Right ventricle myocardium inferior (tissue), 1 donor: ENCODE results near the gene HMX3. TPM values are rescaled to one million over a fixed set of nuclear protein-coding genes. Genes with fewer than 3 reads are reported as not detected.

ENCODE experiments used
- ATAC-seq: fragments of 200-7000 bp; cut with Tn5 transposase; one replicate; pipeline ENCODE4 v1.9.1; 2020; ENCODE audit warnings: mild to moderate bottlenecking, moderate library complexity
- DNase-seq: peaks from one replicate; pipeline ENCODE4 v3.0.0; 2021; ENCODE audit errors: missing footprints
- intact Hi-C: fragments of 100-400 bp; cut with DNase I; formaldehyde crosslinking; loops from one replicate; pipeline ENCODE4 v1.11.0; 2022
- long read RNA-seq: library from polyadenylated mRNA; unstranded; transcript quantifications from one replicate; pipeline ENCODE4 v2.0.0, GENCODE V29; 2021
- total RNA-seq: library from RNA; stranded (reverse); fragmentation: NEBNext Ultra II Directional; extraction: Animal tissue kit (Norgen Biotek cat#: 25700); gene quantifications from one replicate; pipeline ENCODE4 v1.2.1, GENCODE V29; 2021
- donor health status: DM: no; HTN: yes; CAD: no; lungs with severe emphysema.

Gene HMX3
- not detected for total RNA-seq
- long read RNA-seq, result 0 reads

DNA sequence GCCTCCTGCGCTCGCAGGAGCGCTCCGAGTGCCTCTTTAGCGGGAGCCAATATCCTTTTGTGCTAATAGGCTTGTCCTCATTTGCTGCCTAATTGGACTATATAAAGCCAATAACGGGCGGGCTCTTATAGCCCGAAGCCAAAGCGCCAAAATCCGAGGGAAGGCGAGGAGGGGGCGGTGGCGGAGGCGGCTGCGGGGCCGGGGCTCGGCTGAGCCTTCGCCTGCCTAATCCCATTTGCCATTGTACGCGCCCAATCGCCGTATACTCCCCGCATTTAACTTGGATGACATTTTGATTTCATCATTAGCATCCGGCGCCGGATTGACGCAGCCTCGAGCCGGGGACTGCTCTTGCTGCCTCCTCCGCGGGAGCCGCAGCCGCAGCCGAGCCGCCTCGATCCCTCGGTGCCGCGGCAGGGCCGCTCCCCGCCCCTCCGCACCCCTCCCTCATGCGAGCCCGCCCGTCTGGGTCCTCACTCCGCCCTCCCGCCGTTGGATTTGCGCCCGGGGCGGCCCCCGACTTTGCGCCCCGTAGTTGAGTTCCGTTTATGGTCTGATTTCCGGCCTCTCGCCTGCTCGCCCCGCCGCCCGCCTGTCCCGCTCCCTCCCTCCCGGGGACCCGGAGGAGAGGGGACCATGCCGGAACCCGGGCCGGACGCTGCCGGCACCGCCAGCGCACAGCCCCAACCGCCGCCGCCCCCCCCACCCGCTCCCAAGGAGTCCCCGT, at the start of gene HMX3:
Gene HMX3, plus strand, starts transcription at position 556 of the 727 bp plus-strand sequence. Its CDS starts 81 bp downstream, at position 637.
- no peak for ATAC-seq
- intact Hi-C loops, result no loop called here
- DNase-seq, result no peak

DNA sequence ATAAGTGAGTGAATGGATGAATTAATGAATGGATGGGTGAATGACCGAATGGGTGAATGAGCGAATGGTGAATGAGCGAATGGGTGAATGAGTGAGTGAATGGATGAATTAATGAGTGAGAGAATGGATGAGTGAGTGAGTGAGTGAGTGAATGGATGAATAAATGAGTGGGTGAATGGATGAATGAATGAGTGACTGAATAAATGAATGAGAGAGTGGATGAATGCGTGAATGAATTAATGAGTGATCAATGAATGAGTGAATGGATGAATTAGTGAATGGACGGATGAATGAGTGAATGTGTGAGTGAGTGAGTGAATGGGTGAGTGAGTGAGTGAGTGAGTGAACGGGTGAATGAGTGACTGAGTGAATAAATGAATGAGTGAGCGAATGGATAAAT, 49.5 kb upstream of the HMX3 start:
- intact Hi-C loops, result no loop called here
- no peak for ATAC-seq
- no peak for DNase-seq

DNA sequence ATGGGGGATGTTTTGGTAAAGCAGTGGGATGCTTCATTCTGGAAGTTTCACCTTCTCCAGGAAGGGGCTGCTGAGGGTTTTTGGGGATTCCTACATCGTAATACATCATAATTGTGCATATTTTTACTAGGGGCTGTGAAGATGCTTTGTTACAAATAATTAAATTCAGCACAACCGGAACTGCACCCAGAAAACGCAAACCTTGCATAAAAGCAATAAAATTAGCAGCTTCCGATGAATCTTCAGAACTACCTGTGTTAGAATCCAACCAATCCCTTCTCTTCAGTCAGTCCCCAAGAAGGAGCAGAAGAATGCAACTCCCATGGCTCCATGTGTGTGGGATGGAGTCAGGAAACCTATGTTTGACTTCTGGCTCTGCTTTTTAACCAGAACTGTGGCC, 48.4 kb upstream of the HMX3 start:
- intact Hi-C loops, result no loop called here
- no peak for ATAC-seq
- no peak for DNase-seq

DNA sequence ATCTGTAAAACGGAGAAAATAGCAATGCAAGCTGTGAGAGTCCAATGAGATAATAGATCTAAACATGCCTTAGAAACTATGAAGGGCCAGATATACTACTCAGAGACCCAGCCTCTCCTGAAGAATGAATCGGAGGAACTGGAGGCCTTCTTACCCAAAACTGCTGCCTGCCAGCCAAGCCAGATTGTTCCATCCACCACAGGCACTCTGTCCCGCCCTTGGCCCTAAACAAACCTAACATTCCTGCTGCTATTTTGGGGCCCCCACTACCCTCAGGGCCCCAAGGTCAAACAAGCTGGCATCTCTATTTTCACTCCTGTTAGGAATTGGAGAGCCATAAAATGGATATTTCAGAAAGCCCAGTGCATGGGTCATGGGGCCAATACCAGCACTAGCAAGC, 48.0 kb upstream of the HMX3 start:
- intact Hi-C loops, result no loop called here
- ATAC-seq (no peak), DNase-seq (no peak)

DNA sequence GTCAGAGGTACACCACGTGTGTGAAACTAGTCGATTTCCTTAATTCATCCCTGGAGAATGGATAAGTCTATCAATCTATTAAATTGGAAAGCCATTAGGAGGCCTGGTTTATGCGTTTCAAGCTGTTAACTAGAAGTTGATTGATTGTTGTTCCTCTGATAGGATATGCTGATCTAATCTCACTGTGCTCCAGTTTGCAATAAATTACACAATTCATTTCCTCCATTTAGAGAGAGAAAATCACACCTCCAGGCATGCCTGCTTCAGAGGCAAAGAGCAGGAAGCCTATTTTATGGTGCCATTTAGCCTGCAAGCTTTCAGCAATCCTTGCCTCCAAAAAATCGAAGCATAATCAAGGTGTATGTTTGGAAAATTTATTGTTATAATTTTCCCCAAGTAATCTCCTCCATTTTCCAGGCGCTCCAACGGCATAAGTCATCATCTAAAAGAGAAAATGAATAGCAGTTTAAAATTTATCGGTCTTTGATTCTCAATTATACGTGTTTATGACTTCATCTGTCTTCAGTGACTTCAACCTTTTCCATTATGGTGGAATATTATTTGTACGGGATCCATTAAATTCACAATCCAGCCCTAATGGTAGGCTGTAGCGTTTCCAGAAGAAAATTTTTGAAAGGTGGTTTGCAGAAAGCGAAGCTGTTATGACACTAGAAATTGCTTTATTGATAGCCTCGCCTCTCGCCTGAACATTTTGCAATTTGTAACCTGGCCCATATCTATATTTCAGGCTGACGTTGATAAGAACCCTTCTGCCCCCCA, 42.9 kb upstream of the HMX3 start:
- no peak for DNase-seq
- ATAC-seq, result no peak
- intact Hi-C loops, result no loop called here

DNA sequence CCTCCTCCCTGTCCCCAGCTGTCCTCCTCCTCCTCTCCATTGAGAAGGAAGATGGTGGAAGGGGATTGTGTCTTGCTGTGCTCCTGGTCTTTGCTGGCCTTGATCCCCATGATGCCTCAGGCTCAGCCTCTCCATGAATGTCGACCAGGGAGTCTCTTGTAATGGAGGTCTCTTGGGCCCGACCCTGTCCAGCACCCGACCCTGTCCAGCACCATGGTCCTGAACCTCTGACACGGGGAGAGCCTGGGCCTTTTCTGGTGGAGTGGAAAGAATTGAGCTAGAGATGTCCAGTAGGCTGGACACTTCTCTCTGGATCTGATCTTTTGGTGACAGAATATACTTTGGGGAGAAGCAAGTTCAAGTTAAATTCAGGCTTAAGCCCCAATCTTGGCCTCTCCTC, 42.3 kb upstream of the HMX3 start:
- no peak for DNase-seq
- intact Hi-C loops, result no loop called here
- no peak for ATAC-seq

DNA sequence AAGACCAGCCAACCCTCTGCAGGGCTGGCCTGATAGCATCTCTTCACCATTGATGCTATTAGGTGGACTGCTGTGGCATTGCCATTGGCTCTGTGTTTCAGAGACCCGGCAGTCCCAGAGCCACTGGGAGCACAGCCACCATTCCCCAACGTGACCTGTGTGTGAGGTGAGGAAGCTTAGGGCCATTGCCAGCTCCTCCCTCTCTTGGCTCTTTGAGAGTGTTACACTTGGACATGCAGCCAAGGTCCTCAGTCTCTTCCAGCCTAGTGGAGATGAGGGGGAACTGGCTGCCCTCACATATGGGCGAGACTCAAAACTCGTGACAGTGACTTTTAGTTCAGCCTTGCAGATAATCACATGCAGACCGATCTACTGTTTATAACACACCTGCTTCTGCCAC, 39.3 kb upstream of the HMX3 start:
- no peak for DNase-seq
- peak; percentile 76 for ATAC-seq
- intact Hi-C loops, result no loop called here

DNA sequence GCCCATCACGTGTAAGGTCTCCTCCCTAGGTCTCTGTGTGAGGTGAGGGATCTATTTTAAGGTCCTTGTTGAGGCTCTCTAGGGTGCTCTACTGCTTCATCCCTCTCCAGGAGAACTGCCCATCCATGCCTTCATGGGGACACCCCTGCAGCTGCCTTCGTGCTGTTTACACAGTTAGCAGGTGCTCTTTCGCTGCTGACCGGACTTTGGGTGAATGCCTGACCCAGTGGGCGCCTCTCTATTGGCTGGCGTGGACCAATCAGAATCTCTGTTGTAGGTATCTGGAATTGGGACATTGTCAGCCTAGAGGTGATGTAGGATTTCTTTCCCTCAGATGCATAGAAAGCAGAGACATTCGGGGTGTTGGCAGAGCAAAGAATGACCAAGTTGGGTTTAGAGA, 38.7 kb upstream of the HMX3 start:
- ATAC-seq (no peak), DNase-seq (no peak)
- intact Hi-C loops, result no loop called here

DNA sequence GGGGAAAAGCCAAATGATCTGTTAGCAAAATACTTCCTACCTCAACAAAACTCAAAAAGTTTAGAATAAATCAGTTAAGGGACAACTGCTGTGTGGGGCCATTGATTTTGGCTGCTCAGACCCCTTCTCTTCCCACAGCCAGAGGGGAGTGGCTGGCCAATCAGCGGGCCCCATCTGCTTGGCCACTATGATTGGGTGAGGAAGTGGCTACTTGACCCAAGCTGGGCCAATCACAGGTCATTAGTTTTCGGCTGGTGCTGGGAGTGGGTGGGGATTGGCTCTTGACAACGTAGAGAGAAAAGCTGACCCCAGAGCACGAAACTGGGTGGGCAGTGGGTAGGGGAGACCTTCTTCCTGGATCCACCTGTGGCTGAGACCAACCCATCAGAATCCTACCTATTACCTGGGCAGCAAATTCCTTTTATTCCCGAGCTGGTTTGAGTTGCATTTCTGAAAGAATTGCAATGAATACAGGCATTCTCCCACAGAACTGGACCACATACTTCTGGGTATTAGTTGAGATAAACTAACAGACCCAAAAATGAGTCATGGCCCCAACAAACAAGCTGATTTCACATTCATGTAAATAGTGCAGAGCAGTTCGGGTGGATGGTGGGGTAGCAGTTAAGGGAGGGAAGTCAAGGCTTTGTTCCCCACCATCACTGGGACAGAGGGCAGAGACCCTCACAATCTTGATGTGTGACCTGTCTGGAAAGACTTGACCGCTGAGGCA, 35.6 kb upstream of the HMX3 start:
- ATAC-seq, result no peak
- no peak for DNase-seq
- intact Hi-C loops, result no loop called here

DNA sequence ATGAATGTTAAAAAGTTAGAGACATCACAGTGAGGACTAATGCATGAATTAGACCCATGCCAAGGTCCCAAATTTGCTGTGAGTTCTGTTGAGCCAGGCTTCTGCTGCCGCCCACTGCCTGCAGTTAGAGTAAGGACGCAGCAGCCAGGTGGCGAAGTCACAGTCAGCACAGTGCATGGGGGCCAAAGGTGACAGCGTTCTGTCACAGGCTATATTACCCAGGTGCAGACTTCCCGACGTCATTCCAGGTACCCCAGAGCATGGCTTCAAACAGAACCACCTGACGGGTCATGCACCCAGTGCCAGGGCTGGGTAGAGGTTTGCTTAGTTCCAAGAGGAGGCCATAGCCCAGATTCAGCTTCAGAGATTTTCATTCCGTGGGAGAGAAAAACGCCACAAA, 33.9 kb upstream of the HMX3 start:
- intact Hi-C loops, result no loop called here
- ATAC-seq, result no peak
- DNase-seq, result no peak

DNA sequence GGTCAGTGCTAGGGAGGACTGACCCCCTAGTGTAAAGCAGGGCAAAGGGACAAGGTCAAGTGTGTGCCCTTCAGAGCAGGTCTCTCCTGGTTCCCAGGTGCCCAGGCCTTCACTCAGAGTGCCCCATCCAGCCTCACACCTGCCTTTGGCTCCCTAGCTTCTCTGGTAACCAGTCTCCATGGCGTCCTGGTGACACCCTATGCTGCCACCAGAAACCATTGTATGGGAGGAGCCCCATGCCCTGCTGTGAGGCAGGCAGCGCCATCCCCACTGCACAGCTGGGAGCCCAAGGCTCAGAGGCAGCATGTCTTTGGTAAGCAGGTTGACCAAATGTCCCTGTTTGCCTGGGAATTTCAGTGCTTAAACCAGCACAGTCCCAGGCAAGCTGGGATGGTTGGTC, 33.1 kb upstream of the HMX3 start:
- intact Hi-C loops, result no loop called here
- ATAC-seq (no peak), DNase-seq (no peak)

DNA sequence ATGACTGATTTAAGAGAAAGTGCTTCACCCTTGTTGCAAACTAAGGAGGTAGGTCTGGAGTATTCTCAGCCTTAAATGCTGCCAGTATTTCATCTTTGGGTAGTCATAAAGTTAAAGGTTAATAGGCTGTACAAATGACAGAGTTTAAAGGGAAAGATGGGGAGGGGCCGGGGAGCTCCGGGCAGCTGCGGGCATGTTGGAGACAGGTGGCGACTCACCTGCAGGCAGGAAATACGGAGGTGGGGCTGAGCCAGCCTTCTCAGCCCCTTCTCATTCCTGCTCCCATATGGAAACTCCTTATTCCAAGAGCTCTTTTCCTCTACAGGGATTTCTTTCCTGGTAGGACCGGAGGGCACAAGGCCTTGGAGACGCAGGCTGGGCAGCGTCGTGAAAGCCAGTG, 31.8 kb upstream of the HMX3 start:
- no peak for ATAC-seq
- intact Hi-C loops, result no loop called here
- no peak for DNase-seq

DNA sequence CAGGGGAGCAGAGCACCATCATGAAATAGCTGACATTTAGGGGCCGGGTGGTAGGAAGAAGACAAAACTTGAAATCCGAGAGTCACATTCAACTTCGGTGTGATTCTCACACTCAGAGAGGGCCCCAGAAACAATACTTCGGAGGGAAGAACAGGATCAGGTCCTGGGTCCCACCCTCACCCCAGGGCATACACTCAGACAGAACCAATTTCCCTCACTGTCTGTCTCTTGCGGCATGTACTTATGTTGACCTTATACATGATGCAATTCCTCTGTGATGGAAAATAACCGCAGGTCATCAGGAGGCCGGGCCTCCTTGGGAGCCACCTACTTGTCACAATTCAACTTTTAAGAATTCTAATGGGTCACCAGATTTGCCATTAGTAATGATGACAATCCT, 26.3 kb upstream of the HMX3 start:
- no peak for ATAC-seq
- DNase-seq, result no peak
- intact Hi-C loops, result no loop called here

DNA sequence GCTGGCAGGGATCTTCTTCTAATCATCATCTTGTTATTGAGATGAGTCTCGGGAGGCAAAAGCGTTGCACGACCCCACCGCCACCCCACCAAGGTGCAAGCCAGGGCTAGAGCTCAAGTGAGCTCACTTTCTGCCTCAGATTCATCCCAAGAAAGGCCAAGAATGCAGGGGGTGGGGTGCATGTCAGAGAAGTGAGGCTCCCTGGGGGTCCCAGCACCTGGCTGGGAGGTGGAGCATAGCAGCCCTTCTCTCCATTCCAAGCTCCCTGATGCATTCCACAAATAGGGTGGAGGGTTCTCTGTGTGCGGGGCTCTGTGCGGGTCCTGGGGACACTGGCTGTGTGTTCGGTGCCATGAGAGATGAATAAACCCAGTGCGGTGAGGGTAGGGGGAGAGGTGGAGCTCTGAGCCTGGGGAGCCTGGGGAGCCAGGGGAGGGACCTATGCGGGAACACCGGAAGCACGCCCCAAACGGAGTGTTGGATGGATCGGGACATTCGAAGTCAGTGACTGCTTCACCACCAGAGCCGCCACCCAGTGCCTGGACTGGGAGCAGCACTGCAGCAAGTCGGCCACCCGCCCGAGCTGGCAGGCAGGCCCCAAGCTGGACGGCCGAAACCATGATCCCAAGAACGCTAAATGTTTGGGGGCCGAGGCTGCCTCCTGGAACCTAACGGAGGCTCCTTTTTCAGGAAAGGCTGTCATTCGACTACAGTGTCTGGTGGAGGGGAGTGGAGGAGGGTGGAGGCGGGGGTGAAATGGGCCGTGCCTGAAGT, 17.9 kb upstream of the HMX3 start:
- intact Hi-C loops, result no loop called here
- no peak for DNase-seq
- ATAC-seq, result no peak

DNA sequence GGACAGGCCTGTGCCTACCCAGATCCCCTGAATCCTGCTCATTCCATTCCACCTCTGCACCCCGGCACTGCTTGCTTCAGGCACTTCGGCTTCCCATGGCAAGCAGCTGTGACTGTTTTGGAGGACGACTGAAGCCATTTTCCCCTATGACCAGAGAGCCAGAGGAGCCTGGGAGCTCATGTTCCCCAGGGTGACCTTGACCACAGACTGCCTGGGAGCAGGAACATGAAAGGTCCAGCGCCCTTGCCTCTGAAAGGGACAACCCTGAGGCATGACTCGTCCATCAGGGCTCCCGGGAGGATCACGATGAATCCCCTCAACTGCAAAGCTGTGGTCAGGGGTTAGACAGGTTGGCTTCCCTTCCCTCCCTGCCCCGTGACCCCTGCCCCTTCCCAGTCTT, 16.7 kb upstream of the HMX3 start:
- ATAC-seq (no peak), DNase-seq (no peak)
- intact Hi-C loops, result no loop called here

DNA sequence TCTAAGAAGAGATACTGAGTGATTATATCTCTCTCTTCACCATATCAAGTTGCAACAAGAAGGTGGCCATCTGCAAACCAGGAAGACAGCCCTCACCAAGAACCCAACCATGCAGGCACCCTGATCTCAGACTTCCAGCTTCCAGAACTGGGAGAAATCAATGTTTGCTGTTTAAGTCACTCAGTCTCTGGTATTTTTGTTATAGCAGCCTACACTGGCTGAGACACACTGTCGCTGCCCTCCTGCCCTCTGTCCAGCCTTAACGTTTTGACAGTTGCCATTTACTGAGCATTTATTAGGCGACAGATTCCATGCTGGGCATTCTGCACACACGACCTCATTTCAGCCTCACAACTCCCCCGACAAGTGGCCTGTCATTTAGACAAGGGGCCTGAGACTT, 9.5 kb upstream of the HMX3 start:
- intact Hi-C loops, result no loop called here
- ATAC-seq, result no peak
- DNase-seq, result no peak

DNA sequence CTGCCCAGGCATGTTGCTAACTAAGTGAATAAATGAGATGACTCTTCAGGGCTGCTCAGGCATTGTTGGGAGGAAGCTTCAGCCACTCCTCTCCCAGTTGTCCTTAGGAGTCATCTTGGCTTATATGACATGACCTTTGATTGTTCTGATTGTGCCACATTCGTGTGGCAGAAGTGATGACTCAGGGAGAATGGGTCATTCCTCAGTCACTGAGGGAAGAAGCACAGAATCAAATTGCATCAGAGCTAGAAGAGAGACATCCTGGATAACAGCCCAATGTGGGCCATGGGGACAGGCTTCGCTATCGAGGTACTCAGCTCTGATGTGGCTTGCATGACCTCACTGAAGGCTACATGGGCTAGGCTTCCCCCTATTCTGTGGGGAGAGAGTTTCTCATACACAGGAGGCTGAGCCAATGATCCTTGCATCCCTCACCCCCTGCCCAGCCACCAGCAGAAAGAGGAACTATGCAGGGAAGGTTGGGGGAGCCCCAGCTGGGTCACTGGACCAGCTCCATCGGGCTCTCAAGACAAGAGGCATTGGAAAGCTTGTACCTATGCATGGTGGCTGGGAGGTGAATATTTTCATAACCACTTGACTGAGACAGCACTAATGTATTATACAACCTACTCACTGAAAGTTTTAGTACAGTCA, 6.0 kb upstream of the HMX3 start:
- ATAC-seq, result no peak
- no peak for DNase-seq
- intact Hi-C loops, result no loop called here

DNA sequence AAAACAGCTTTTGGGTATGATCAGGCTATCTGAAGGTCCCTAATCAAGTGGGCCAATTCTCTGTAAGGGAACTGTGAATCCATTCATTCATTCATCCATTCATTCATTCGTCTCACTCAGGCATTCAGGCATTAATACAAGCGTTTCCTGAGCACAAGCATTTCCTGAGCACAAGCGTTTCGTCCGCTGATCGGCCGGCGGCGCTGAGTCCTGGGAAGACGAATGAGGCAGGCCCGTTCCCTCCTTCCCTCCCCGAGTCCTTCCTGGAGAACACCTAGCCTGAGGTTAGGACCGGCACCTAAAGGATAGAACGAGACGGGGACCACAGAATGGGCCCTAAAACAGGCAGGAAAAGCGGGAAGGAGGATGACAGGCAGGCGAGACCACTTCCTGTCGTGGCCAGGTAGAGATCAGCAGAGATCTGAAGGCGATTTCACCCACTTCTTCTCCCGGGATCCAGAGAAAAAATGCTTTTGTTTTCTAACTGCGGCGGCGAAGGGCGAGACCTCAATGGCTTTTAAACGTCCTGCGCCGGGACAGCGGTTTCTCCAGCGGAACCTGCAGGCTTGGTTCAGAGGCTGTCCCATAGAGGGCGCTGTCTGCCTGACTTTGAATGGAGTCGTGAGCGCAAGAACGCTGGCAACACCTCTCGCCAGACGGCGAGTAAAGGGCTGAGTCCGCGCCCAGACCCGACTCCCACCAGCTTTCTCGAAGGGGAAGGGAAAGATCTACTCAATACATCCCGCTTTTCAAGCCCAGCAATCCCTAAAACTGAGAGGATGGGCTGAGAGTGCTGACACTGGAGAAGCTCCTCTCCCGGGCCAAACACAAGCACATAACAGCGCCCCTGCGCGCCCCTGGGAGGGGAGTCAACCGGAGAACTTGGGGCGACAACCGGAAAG, 2.9 kb upstream of the HMX3 start:
- intact Hi-C loops, result loop anchor here (2.0 kb wide), 1 partner anchor 426 kb away; no protein-coding TSS in a partner anchor
- ATAC-seq (peak; percentile 81), DNase-seq (peak; percentile 91)
